ENCODE measurements around the gene TRHDE.

The TRHDE gene

DNA sequence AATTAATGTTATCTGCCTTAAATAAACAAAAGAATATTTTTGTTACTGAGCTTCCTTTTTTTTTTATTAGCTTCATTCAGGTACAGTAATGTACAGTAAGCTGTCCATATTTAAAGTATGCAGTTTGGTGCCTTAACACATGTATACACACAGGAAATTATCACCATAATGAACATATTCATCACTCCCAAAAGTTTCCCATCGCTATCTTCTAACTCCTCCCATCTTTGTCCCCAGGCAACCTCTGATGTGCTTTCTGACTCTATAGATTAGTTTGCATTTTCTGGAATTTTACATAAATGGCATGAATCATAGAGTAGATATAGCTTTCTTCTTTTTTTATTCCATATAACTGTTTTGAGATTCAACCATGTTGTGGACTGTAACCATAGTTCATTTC is 193.0 kb downstream of the TRHDE start:
- no peaks in the 10 kb centered on the region for H3K36me3 Mint-ChIP-seq (ENCODE audit: low read depth)
- DNase-seq: no peak

DNA sequence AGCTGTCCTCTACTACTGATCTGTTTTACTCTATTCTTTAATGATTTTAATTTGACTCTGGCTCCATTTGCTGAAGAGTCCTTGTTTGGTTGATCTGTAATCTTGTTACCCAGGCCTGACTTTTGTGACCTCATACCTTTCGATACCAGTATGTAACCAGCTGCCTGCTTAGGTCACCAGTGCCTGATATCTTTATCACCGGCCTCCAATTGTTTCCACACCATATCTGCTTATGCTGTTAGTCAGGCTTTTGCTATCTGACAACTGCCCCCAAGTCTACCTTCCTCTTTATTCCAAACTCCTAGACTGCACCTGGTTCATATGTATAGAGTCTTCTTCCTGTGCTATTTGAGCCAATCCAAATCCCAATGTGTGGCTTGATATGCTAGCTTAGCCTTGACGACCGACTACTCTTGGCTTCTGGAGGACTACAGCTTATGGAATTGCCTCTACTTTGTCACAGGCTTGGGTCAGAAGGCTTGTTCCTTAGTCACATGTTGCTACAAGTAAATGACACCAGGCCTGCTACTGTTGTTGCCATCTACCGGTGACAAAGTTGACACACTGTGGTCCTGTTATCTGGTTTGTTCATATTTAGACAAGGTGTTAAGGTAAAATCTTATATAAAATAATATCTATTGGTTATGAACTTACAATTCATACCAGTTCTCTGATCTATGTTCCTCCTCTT is 193.9 kb downstream of the TRHDE start:
- H3K27me3 Mint-ChIP-seq (ENCODE audit: low read depth, poor library complexity): no peaks in the 10 kb centered on the region
- no peak for DNase-seq
- H3K4me3 Mint-ChIP-seq: no peak overlapping the region

More for the DNA sequence above, 193.0 kb downstream of the TRHDE start:
- no peak overlapping the region for H3K4me3 Mint-ChIP-seq
- TF ChIP-seq, protein P1, sequence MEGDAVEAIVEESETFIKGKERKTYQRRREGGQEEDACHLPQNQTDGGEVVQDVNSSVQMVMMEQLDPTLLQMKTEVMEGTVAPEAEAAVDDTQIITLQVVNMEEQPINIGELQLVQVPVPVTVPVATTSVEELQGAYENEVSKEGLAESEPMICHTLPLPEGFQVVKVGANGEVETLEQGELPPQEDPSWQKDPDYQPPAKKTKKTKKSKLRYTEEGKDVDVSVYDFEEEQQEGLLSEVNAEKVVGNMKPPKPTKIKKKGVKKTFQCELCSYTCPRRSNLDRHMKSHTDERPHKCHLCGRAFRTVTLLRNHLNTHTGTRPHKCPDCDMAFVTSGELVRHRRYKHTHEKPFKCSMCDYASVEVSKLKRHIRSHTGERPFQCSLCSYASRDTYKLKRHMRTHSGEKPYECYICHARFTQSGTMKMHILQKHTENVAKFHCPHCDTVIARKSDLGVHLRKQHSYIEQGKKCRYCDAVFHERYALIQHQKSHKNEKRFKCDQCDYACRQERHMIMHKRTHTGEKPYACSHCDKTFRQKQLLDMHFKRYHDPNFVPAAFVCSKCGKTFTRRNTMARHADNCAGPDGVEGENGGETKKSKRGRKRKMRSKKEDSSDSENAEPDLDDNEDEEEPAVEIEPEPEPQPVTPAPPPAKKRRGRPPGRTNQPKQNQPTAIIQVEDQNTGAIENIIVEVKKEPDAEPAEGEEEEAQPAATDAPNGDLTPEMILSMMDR (IDR thresholded peaks at IDR 0.05): no peak
- H3K27ac Mint-ChIP-seq: no peak overlapping the region
- H3K27me3 Mint-ChIP-seq (ENCODE audit: low read depth, poor library complexity): no peaks in the 10 kb centered on the region
- no peaks in the 10 kb centered on the region for H3K4me1 Mint-ChIP-seq
- no peaks in the 10 kb centered on the region for H3K9me3 Mint-ChIP-seq

DNA sequence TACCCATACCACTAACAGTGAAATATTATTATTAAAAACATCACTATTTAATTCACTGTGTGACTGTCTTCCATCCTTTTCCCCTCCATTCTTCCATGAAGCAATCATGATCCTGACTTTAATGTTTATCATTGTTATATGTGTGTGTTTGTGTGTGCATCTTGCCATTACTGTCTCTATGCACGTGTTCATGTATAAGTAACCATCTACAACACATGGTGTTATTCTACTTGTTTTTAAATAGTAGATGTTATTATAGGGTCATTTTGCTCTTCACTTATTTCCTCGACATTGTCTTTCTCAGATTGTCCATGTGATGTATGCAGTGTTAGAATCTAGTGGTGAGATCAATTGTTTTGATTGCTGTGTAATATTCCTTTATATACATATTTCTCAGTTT is 195.8 kb downstream of the TRHDE start:
- H3K9me3 Mint-ChIP-seq: no peaks in the 10 kb centered on the region
- no peak for DNase-seq
- peaks cover 25% of the 10 kb centered on the region for H3K4me1 Mint-ChIP-seq
- TF ChIP-seq, protein P1 (IDR thresholded peaks at IDR 0.05): no peak
- no peak overlapping the region for H3K27ac Mint-ChIP-seq
- no peaks in the 10 kb centered on the region for H3K36me3 Mint-ChIP-seq (ENCODE audit: low read depth)
- H3K27me3 Mint-ChIP-seq (ENCODE audit: low read depth, poor library complexity): peaks cover 3% of the 10 kb centered on the region
- H3K4me3 Mint-ChIP-seq: no peak overlapping the region

More for the DNA sequence above, 193.9 kb downstream of the TRHDE start:
- Mint-ChIP-seq H3K27ac (no peak overlapping the region), H3K9me3 (no peaks in the 10 kb centered on the region), H3K36me3 (ENCODE audit: low read depth) (no peaks in the 10 kb centered on the region), H3K4me1 (peaks cover 6% of the 10 kb centered on the region)
- TF ChIP-seq, protein P1 (IDR thresholded peaks at IDR 0.05): no peak

DNA sequence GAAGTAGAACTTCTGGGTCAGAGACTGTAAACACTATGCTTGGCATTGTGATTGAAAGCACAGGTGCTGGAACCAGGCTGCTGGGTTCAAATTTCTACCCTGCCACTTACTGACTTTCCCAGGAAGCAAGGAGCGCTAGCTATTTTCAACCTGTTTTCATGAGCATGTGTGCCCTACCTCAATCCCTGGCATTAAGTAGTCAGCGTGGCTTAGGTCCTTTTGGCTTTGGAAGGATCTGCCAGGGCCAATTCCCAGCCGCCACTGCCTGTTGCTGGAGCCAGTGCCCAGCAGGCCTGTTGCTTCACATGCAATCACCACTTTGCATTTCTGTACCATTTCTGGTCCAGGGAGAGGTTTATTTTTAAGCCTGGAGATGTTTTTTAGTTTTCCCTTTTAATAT is 196.3 kb downstream of the TRHDE start:
- Mint-ChIP-seq H3K36me3 (ENCODE audit: low read depth) (no peaks in the 10 kb centered on the region), H3K9me3 (no peaks in the 10 kb centered on the region), H3K27ac (no peak overlapping the region), H3K4me1 (peaks cover 26% of the 10 kb centered on the region), H3K4me3 (no peak overlapping the region), H3K27me3 (ENCODE audit: low read depth, poor library complexity) (peaks cover 3% of the 10 kb centered on the region)
- DNase-seq: no peak
- TF ChIP-seq, protein P1 (IDR thresholded peaks at IDR 0.05): no peak

DNA sequence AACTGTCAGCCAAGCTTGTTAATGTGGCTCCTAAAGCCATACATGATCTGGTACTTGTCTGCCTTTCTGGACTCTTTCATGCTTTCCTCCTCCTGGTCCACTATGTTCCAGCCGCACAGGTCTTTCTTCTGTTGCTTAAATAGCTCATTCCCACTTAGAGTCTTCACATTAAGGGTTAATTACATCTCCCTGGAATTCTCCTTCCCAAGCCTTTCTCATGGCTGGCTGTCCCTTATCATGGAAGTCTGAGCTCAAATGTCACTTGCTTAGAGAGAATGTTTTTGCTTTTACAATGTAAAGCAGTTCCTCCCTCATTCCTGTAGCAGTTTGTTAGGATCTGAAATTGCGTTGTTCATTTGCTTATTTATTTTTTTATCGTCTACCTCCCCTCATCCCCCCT is 199.6 kb downstream of the TRHDE start:
- H3K27ac Mint-ChIP-seq: peak overlapping the region; percentile 97
- TF ChIP-seq, protein P1 (IDR thresholded peaks at IDR 0.05): no peak
- peak overlapping the region; percentile 34 for H3K4me3 Mint-ChIP-seq
- no peaks in the 10 kb centered on the region for H3K9me3 Mint-ChIP-seq
- H3K36me3 Mint-ChIP-seq (ENCODE audit: low read depth): no peaks in the 10 kb centered on the region
- DNase-seq: peak; percentile 9
- H3K4me1 Mint-ChIP-seq: peaks cover 29% of the 10 kb centered on the region
- H3K27me3 Mint-ChIP-seq (ENCODE audit: low read depth, poor library complexity): peaks cover 3% of the 10 kb centered on the region

DNA sequence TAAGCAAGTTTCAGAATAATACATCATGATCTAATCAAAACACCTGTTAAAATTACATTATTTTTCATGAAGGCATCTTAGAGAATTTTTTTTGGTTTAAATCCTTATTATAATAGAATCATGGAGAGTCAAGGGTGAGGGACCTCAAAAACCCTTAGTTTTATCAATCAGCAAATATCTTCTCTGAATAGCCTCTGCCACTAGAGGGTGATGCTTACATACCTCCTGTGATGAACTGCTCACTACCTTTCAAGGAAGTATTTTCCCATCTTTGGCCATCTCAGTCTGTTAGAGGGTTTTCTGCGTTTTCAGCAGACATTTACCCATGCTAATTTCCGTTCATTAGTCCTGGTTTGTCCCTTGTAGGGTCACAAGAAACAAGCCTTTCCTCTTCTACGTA is 200.2 kb downstream of the TRHDE start:
- TF ChIP-seq, protein P1 (IDR thresholded peaks at IDR 0.05): no peak
- Mint-ChIP-seq H3K4me1 (peaks cover 30% of the 10 kb centered on the region), H3K4me3 (no peak overlapping the region), H3K9me3 (no peaks in the 10 kb centered on the region), H3K27me3 (ENCODE audit: low read depth, poor library complexity) (peaks cover 3% of the 10 kb centered on the region), H3K27ac (peak overlapping the region; percentile 97), H3K36me3 (ENCODE audit: low read depth) (no peaks in the 10 kb centered on the region)
- no peak for DNase-seq

Data from nephron progenitor cell (in vitro differentiated cells).